ENCODE measurements around the gene ZC3H12C.

The ZC3H12C gene

DNA sequence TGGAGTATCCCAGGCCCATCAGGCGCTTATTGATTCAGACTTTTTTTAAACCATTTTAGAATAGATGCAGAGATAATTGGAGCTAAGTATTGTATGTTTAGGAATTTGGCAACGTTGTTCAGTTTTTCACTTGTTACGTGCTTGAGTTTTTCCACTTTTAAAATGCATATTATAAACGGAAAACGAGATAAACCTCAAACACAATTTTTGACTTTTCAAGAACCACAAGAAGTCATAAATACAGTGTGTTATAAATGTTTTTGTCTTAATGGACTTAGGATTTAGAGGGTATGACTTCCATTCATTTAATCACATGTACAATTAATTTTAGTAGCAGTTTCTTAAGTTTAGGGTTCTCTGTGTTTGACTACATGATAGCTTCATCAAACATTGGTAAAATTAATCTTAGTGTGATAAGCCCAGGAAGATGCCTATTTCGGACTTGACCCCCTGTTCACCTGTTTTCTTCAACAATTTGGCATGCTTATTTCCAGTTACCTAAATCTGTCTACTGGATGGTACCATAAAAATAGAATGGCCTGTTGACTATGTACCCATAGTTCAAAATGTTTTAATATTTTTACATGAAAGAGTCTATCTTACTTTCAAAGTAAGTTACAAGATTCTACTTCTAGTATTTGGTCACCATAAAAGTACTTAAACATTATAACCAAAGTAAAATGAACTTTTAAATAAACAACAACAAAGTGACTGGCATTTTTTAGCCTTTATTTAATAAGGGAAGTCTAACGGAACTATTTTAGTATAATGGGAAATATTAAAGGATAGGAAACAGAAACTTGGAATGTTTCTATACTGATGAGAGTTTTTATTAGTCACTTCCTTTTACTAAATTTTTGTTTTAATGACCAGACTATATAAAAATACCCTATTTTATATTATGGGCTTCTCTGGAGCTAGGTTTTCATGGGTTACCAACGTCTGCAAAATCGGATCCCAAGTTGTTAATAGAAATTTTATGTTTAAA, 1.4 kb downstream of the ZC3H12C start:
- TF ChIP-seq, protein P1, sequence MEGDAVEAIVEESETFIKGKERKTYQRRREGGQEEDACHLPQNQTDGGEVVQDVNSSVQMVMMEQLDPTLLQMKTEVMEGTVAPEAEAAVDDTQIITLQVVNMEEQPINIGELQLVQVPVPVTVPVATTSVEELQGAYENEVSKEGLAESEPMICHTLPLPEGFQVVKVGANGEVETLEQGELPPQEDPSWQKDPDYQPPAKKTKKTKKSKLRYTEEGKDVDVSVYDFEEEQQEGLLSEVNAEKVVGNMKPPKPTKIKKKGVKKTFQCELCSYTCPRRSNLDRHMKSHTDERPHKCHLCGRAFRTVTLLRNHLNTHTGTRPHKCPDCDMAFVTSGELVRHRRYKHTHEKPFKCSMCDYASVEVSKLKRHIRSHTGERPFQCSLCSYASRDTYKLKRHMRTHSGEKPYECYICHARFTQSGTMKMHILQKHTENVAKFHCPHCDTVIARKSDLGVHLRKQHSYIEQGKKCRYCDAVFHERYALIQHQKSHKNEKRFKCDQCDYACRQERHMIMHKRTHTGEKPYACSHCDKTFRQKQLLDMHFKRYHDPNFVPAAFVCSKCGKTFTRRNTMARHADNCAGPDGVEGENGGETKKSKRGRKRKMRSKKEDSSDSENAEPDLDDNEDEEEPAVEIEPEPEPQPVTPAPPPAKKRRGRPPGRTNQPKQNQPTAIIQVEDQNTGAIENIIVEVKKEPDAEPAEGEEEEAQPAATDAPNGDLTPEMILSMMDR (IDR thresholded peaks at IDR 0.05; ENCODE audit: extremely low read depth, missing control alignments), result no peak
- DNase-seq (ENCODE audit: low spot score), result no peak

DNA sequence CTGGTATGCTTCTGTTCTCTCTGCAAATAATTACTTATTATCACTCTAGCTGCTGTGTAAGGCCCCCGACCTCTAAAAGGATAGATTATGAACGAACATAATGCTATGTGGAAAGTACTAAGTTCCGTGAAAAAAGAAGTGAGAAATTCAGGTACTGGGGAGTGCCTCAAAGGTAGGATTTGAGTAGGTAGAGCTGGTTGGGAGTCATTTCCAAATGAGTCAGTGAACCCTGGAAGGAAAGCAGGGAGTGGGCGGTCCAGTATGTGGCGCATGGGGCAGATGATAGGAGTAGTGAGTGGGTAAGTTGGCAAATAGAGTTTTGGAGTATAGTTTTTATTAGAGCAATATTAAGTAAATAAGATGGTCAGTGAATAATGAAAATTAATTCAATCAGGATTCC, 2.4 kb downstream of the ZC3H12C start:
- TF ChIP-seq, protein P1 (IDR thresholded peaks at IDR 0.05; ENCODE audit: extremely low read depth, missing control alignments), result no peak
- DNase-seq (ENCODE audit: low spot score), result no peak

DNA sequence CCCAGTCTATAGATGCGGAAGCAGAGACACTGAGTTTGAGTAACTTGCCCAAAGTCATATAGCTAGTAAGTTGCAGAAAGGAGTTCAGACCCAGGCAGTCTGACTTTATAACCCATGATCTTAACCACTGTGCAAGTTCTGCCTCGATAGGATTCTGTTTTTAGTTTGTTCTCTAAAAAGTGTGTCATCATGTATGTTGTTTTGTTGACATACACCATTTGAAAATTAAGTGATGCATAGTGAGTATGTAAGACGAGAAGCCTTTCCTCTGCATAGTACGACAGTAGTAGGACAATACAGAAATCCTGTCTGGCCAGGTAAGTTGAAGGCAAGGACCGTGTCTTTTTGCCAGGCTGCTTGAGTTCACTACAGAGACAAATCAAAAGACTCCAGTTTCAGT, 3.3 kb downstream of the ZC3H12C start:
- no peak for DNase-seq (ENCODE audit: low spot score)
- TF ChIP-seq, protein P1 (IDR thresholded peaks at IDR 0.05; ENCODE audit: extremely low read depth, missing control alignments), result no peak

DNA sequence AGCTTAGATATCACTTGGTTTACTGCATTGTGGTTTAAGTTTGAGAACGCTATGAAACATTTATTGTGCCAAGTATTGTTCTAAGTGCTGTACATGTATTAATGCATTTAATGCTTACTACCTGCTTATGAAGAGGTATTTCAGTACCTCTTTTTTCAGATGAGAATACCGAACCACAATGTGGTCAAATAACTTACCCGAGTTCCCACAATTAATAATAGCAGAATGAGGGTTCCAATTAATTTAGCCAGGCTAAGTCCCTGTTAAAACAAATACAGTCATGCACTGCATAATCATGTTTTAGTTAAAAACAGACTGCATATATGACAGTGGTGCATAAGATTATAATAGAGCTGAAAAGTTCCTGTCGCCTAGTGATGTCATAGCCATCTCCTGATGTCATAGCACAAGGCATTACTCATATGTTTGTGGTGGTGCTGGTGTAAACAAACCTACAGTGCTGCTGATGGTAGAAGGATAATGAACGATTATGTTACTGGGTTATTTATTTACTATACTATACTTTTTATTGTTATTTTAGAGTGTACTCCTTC, 4.3 kb downstream of the ZC3H12C start:
- DNase-seq (ENCODE audit: low spot score), result no peak
- TF ChIP-seq, protein P1 (IDR thresholded peaks at IDR 0.05; ENCODE audit: extremely low read depth, missing control alignments), result no peak

DNA sequence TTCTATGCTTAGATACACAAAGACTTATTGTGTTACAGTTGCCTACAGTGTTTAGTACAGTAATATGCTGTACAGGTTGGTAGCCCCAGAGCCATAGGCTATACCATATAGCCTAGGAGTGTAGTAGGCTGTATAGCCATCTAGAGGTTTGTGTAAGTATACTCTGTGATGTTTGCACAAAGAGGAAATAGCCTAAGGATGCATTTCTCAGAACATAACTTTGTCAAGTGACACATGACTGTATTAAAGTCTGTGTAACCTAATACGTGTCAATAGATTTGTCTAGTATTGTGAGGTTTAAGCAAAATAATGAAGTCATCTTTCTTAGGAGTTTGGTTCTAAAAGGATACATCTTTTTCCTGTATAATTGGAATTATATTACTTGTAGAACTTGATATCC, 5.5 kb downstream of the ZC3H12C start:
- DNase-seq (ENCODE audit: low spot score), result no peak
- TF ChIP-seq, protein P1 (IDR thresholded peaks at IDR 0.05; ENCODE audit: extremely low read depth, missing control alignments), result no peak

DNA sequence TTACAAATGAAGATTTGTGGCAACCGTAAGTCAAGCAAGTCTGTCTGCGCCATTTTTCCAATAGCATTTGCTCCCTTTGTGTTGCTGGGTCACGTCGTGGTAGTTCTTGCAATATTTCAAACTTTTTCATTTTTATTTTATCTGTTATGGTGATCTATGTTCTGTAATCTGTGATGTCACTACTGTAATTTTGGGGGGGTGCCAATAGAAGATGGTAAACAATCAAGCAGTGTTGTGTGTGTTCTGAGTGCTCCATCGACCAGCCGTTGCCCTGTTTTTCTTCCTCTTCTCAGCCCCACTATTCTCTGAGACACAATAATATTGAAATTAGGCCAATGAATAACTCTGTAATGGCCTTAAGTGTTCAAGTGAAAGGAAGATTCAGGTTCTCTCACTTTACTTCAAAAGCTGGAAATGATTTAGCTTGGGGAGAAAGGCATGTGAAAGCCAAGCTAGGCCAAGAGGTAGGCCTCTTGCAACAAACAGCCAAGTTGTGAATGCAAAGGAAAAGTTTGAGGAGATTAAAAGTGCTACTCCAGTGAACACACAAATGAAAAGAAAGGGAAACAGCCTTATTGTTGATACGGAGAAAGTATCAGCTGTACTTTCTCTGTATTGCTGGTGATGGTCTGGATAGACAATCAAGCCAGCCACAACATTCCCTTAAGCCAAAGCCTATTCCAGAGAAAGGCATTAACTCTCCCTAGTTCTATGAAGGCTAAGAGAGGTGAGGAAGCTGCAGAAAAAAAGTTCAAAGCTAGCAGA, 7.5 kb downstream of the ZC3H12C start:
- TF ChIP-seq, protein P1 (IDR thresholded peaks at IDR 0.05; ENCODE audit: extremely low read depth, missing control alignments), result no peak
- no peak for DNase-seq (ENCODE audit: low spot score)
